PC-3 (cell line): Measurements from ENCODE around the gene ZNF23. TPM values are rescaled to one million over a fixed set of nuclear protein-coding genes. Genes with fewer than 3 reads are reported as not detected.

Experiments
- ATAC-seq: fragments of 200-7000 bp; cut with Tn5 transposase; 2 replicates; pipeline ENCODE4 v1.9.1; 2020; ENCODE audit warnings: mild to moderate bottlenecking, moderate library complexity
- BruUV-seq: library from RNA; stranded (reverse); fragments of 400-500 nt; replicated peaks from 2 replicates; lab custom pipeline; 2021; lab: Mats Ljungman, UMichigan
- CTCF ChIA-PET: fragments of 300-600 bp; sonication (Branson Sonifier 250); formaldehyde crosslinking; loops from one replicate; lab custom pipeline; 2022; ENCODE audit warnings: antibody characterized with exemption; lab: Charles Lee
- POLR2A ChIA-PET: fragments of 300-600 bp; sonication (Branson Sonifier 250); formaldehyde crosslinking; loops from one replicate; lab custom pipeline; 2022; ENCODE audit warnings: antibody characterized with exemption; ENCODE audit not compliant: unreplicated experiment; lab: Charles Lee
- DNase-seq: peaks from one replicate; pipeline ENCODE4 v3.0.0-alpha.2; 2015
- H2AFZ ChIP-seq: fragments of 300-600 bp; sonication (generic); 2 replicates; pipeline ENCODE4 v1.6.0; 2016; ENCODE audit warnings: antibody characterized with exemption, low read length
- H3F3A ChIP-seq: fragments of 300-600 bp; sonication (generic); one replicate; pipeline ENCODE4 v1.6.0; 2017; ENCODE audit warnings: antibody characterized with exemption, low read length, control low read depth, mild to moderate bottlenecking; ENCODE audit not compliant: unreplicated experiment
- H3K27ac ChIP-seq: fragments of 300-600 bp; sonication (generic); 2 replicates; pipeline ENCODE4 v1.5.1; 2016; ENCODE audit warnings: mild to moderate bottlenecking, low read length
- H3K27me3 ChIP-seq: fragments of 300-600 bp; sonication (generic); 2 replicates; pipeline ENCODE4 v1.6.1; 2016; ENCODE audit warnings: low read length, mixed read lengths
- H3K36me3 ChIP-seq: fragments of 300-600 bp; sonication (generic); 2 replicates; pipeline ENCODE4 v1.6.1; 2016; ENCODE audit warnings: low read depth, mixed run types, low read length, mixed read lengths
- H3K4me1 ChIP-seq: fragments of 300-600 bp; sonication (generic); 2 replicates; pipeline ENCODE4 v1.5.1; 2016; ENCODE audit warnings: low read length; ENCODE audit not compliant: insufficient read depth
- H3K4me2 ChIP-seq: fragments of 300-600 bp; sonication (generic); 2 replicates; pipeline ENCODE4 v1.6.0; 2016; ENCODE audit warnings: low read length
- H3K4me3 ChIP-seq: fragments of 300-600 bp; sonication (generic); 2 replicates; pipeline ENCODE4 v1.5.1; 2016; ENCODE audit warnings: mild to moderate bottlenecking, low read length, mixed read lengths
- H3K79me2 ChIP-seq: fragments of 300-600 bp; sonication (generic); 2 replicates; pipeline ENCODE4 v1.6.1; 2017; ENCODE audit warnings: low read length, mixed read lengths
- H3K9ac ChIP-seq: fragments of 300-600 bp; sonication (generic); 2 replicates; pipeline ENCODE4 v1.6.0; 2016; ENCODE audit warnings: mild to moderate bottlenecking, low read length
- H3K9me2 ChIP-seq: fragments of 300-600 bp; sonication (generic); replicated peaks from 2 replicates; pipeline ENCODE4 v1.6.1; 2016; ENCODE audit warnings: mixed run types, low read length, mixed read lengths
- H3K9me3 ChIP-seq: fragments of 300-600 bp; sonication (generic); 2 replicates; pipeline ENCODE4 v1.6.1; 2016; ENCODE audit warnings: low read length, mixed read lengths
- H4K20me1 ChIP-seq: fragments of 300-600 bp; sonication (generic); 2 replicates; pipeline ENCODE4 v1.6.1; 2016; ENCODE audit warnings: low read length, mixed read lengths
- EZH2 ChIP-seq: fragments of 300-600 bp; sonication (generic); IDR thresholded peaks from one replicate; pipeline ENCODE4 v1.6.1; 2017; ENCODE audit warnings: antibody characterized with exemption, mild to moderate bottlenecking, low read length; ENCODE audit not compliant: unreplicated experiment
- EZH2phosphoT487 ChIP-seq: fragments of 300-600 bp; sonication (generic); IDR thresholded peaks from 2 replicates; pipeline ENCODE4 v1.6.1; 2018; ENCODE audit warnings: mild to moderate bottlenecking, antibody characterized with exemption, low read length, borderline replicate concordance
- intact Hi-C: fragments of 100-400 bp; cut with micrococcal nuclease; formaldehyde crosslinking; loops from 2 replicates; pipeline ENCODE4 v1.9.0; 2023
- total RNA-seq: library from RNA; depleted of rRNA; stranded (reverse); fragments of >200 nt; gene quantifications from 2 replicates; pipeline ENCODE4 v1.2.3, GENCODE V29; 2014
- TF ChIP-seq, protein P1 (sequence below): fragments of 300-600 bp; sonication (generic); conservative IDR thresholded peaks from 2 replicates; pipeline ENCODE4 v1.5.1; 2017; ENCODE audit warnings: antibody characterized with exemption, low read depth, mild to moderate bottlenecking, low read length

Gene ZNF23
- total RNA-seq, 1 experiment from 2014 or later, result 7.5 TPM

DNA sequence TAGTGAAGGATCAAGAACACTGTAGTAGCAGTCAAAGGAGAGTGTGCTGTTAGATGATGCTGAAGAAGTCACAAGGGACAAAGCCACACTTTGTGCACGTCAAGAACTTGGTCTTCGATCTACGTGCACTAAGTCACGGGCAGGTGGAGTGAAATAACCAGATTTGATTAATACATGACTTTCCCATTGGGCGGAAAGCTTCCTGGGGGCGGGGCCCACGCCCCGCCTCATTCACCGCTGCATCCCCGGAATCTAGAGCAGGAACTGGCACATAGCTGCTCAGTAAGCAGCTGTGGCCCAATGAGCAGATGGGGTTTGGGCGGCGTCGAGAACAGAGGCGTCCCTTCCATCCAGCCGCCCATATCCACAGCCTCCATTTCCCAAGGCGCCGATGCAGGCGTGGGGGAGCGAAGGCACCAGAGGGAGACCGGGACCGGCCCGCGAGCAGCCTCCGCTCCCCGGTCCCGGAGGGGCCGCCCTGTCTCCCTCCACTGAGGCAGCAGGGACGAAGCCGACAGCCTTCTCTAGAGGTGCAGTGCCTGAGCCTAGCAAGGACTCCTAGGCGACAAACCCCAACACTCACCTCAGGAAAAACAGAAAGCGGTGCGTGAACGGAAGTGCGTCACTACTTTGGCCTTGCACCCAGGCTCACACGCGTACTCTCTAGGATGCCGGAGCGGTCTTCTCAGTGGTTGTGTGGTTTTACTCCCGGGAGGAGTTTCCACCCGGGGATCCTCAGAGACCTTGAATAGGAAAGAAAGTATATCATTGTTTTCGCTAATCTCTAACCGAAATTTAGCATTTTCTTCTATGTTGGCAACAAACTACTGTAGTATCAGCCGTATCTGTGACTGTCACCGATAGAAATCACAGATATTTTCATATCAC lies 22.2 kb upstream of the ZNF23 start:
- no peaks in the 10 kb centered on the region for H3F3A ChIP-seq
- DNase-seq, result peak; percentile 79
- intact Hi-C loops, result loop anchor here (1.0 kb wide), 1 partner anchor 22 kb away; the partner anchor contains the start of gene ZNF23
- no peak for TF ChIP-seq EZH2
- TF ChIP-seq, protein P1, sequence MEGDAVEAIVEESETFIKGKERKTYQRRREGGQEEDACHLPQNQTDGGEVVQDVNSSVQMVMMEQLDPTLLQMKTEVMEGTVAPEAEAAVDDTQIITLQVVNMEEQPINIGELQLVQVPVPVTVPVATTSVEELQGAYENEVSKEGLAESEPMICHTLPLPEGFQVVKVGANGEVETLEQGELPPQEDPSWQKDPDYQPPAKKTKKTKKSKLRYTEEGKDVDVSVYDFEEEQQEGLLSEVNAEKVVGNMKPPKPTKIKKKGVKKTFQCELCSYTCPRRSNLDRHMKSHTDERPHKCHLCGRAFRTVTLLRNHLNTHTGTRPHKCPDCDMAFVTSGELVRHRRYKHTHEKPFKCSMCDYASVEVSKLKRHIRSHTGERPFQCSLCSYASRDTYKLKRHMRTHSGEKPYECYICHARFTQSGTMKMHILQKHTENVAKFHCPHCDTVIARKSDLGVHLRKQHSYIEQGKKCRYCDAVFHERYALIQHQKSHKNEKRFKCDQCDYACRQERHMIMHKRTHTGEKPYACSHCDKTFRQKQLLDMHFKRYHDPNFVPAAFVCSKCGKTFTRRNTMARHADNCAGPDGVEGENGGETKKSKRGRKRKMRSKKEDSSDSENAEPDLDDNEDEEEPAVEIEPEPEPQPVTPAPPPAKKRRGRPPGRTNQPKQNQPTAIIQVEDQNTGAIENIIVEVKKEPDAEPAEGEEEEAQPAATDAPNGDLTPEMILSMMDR, result no peak
- ChIA-PET POLR2A (interaction anchor here (1.1 kb wide), 1 partner anchor 10 kb away, joined by 3 read pairs; no protein-coding TSS in a partner anchor), CTCF (no interaction called here)
- peaks cover 6% of the 10 kb centered on the region; the same call in 1 of the 2 replicates for H3K4me1 ChIP-seq
- peak overlapping the region; percentile 85 for H3K27ac ChIP-seq
- H3K36me3 ChIP-seq, result no peaks in the 10 kb centered on the region
- peak; percentile 93 for ATAC-seq
- no peaks in the 10 kb centered on the region for H4K20me1 ChIP-seq
- peak overlapping the region; percentile 93 for H3K4me2 ChIP-seq
- H2AFZ ChIP-seq, result peak overlapping the region; percentile 98
- H3K27me3 ChIP-seq, result no peaks in the 10 kb centered on the region
- peak overlapping the region; percentile 81 for H3K9ac ChIP-seq
- H3K79me2 ChIP-seq, result no peaks in the 10 kb centered on the region
- H3K9me2 ChIP-seq, result no peaks in the 10 kb centered on the region
- TSS peak; percentile 92 for BruUV-seq
- peak overlapping the region; percentile 82 for H3K4me3 ChIP-seq
- H3K9me3 ChIP-seq, result no peaks in the 10 kb centered on the region

DNA sequence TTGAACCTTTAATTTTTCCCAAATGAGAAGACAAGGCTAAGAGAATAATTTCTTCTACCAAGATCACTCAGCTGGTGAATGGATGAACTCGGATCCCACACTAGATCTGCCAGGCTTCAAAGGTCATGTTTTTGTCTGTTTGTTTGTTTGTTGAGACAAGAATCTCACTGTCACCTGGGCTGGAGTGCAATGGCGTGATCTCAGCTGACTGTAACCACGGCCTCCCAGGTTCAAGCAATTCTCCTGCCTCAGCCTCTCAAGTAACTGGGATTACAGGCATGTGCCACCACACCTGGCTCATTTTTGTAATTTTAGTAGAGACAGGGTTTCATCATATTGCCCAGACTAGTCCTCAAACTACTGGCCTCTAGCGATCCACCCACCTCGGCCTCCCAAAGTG lies 20.5 kb upstream of the ZNF23 start:
- no peak overlapping the region for H3K27ac ChIP-seq
- intact Hi-C loops, result no loop called here
- H3K27me3 ChIP-seq, result no peaks in the 10 kb centered on the region
- DNase-seq, result no peak
- H2AFZ ChIP-seq, result no peak overlapping the region
- H4K20me1 ChIP-seq, result no peaks in the 10 kb centered on the region
- H3K79me2 ChIP-seq, result no peaks in the 10 kb centered on the region
- H3K4me3 ChIP-seq, result no peak overlapping the region
- no peak overlapping the region for H3K4me2 ChIP-seq
- no peak for ATAC-seq
- peaks cover 6% of the 10 kb centered on the region; the same call in 1 of the 2 replicates for H3K4me1 ChIP-seq
- ChIA-PET POLR2A (no interaction called here), CTCF (no interaction called here)
- no TSS peak for BruUV-seq
- H3K9ac ChIP-seq, result no peak overlapping the region
- H3K36me3 ChIP-seq, result no peaks in the 10 kb centered on the region
- no peaks in the 10 kb centered on the region for H3K9me2 ChIP-seq
- no peaks in the 10 kb centered on the region for H3F3A ChIP-seq
- TF ChIP-seq, protein P1, result no peak
- TF ChIP-seq EZH2phosphoT487 (no peak), EZH2 (no peak)
- H3K9me3 ChIP-seq, result no peaks in the 10 kb centered on the region

DNA sequence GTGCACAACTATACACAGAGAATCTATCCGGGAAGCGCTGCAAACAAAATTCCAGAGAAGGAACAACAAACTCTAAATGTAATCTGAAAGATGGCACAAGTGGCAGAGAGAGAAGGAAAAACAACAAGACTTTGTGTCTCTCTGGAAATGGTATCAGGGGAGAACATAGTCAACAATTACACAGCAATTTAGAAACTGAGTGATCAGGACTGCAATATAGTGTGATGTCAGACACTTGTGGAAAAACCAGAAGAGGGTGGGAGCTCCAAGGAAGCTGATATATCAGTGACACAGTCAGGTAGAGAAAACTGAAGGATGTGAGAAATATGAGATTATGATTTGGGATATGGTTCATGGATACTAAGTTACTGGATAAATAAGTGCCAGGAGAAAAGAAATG lies 18.9 kb upstream of the ZNF23 start:
- no TSS peak for BruUV-seq
- Histone ChIP-seq H3K27ac (no peak overlapping the region), H4K20me1 (no peaks in the 10 kb centered on the region), H3K4me3 (no peak overlapping the region), H3K9me2 (no peaks in the 10 kb centered on the region), H3K4me1 (peaks cover 6% of the 10 kb centered on the region; the same call in 1 of the 2 replicates), H3K9me3 (no peaks in the 10 kb centered on the region), H3K9ac (no peak overlapping the region), H3K4me2 (no peak overlapping the region), H3K36me3 (peaks cover 8% of the 10 kb centered on the region), H3K79me2 (no peaks in the 10 kb centered on the region), H2AFZ (no peak overlapping the region), H3K27me3 (no peaks in the 10 kb centered on the region), H3F3A (no peaks in the 10 kb centered on the region)
- ATAC-seq (no peak), DNase-seq (no peak)
- ChIA-PET CTCF (no interaction called here), POLR2A (no interaction called here)
- intact Hi-C loops, result no loop called here
- TF ChIP-seq, protein P1, result no peak
- no peak for TF ChIP-seq EZH2phosphoT487
- TF ChIP-seq EZH2, result no peak
